Peyer's patch (tissue), 4 donors: ENCODE measurements around the gene PLA2G4B.

ENCODE experiments used
- POLR2A ChIP-seq, 2 donors: fragments of 450-650 bp; IDR thresholded peaks; one replicate each; pipeline ENCODE4 v1.5.1; 2017; ENCODE audit warnings: antibody characterized with exemption in 2 of 2, mild to moderate bottlenecking in 2 of 2, moderate library complexity in 2 of 2
- TF ChIP-seq, protein P1 (sequence below), 6 experiments: fragments of 450-650 bp in 4 of 6; fragments of 200-600 bp in 2 of 6; sonication (generic) in 1 of 6; IDR thresholded peaks; one replicate each; pipeline ENCODE4 v1.5.1; 2017 to 2019; ENCODE audit warnings: antibody characterized with exemption in 6 of 6, mild to moderate bottlenecking in 3 of 6, moderate library complexity in 1 of 6

- no peak for TF ChIP-seq POLR2A (IDR thresholded peaks at IDR 0.05)
- TF ChIP-seq, protein P1, sequence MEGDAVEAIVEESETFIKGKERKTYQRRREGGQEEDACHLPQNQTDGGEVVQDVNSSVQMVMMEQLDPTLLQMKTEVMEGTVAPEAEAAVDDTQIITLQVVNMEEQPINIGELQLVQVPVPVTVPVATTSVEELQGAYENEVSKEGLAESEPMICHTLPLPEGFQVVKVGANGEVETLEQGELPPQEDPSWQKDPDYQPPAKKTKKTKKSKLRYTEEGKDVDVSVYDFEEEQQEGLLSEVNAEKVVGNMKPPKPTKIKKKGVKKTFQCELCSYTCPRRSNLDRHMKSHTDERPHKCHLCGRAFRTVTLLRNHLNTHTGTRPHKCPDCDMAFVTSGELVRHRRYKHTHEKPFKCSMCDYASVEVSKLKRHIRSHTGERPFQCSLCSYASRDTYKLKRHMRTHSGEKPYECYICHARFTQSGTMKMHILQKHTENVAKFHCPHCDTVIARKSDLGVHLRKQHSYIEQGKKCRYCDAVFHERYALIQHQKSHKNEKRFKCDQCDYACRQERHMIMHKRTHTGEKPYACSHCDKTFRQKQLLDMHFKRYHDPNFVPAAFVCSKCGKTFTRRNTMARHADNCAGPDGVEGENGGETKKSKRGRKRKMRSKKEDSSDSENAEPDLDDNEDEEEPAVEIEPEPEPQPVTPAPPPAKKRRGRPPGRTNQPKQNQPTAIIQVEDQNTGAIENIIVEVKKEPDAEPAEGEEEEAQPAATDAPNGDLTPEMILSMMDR (IDR thresholded peaks at IDR 0.05) = peak in 3 of 6 experiments; percentile 26 to 32 (median 29)
Measured at GRCh38 chr15:41806291-41807181, 32.1 kb upstream of the PLA2G4B start.
